ENCODE results near the gene CCDC106. TPM values are rescaled to one million over a fixed set of nuclear protein-coding genes. Genes with fewer than 3 reads are reported as not detected.

The CCDC106 gene
- total RNA-seq, 1 experiment from 2014 or later, result 24.9 TPM

- in situ Hi-C loops (cut with HindIII; ENCODE audit: low sequenced_read_pairs), result no loop called here
- no peak for DNase-seq (ENCODE audit: low spot score)
These were observed 27.8 kb downstream of the CCDC106 start for GRCh38 chr19:55675661-55676354.

- peak; percentile 46 for DNase-seq (ENCODE audit: low spot score)
- in situ Hi-C loops (cut with HindIII; ENCODE audit: low sequenced_read_pairs), result no loop called here
These were observed 28.4 kb downstream of the CCDC106 start for GRCh38 chr19:55676383-55676782.

GRCh38 chr19:55676889-55677505, 29.0 kb downstream of the CCDC106 start:
- no peak for DNase-seq (ENCODE audit: low spot score)
- in situ Hi-C loops (cut with HindIII; ENCODE audit: low sequenced_read_pairs), result no loop called here

GRCh38 chr19:55677572-55678028, 29.6 kb downstream of the CCDC106 start:
- in situ Hi-C loops (cut with HindIII; ENCODE audit: low sequenced_read_pairs), result no loop called here
- DNase-seq (ENCODE audit: low spot score), result no peak

- in situ Hi-C loops (cut with HindIII; ENCODE audit: low sequenced_read_pairs), result no loop called here
- no peak for DNase-seq (ENCODE audit: low spot score)
These were observed 30.2 kb downstream of the CCDC106 start for GRCh38 chr19:55678121-55678671.

GRCh38 chr19:55679343-55680257, 31.6 kb downstream of the CCDC106 start:
- DNase-seq (ENCODE audit: low spot score), result no peak

GRCh38 chr19:55680339-55681130, 32.5 kb downstream of the CCDC106 start:
- in situ Hi-C loops (cut with HindIII; ENCODE audit: low sequenced_read_pairs), result no loop called here
- DNase-seq (ENCODE audit: low spot score), result no peak

More at GRCh38 chr19:55679343-55680257, 31.6 kb downstream of the CCDC106 start:
- in situ Hi-C loops (cut with HindIII; ENCODE audit: low sequenced_read_pairs), result no loop called here

GRCh38 chr19:55681131-55682092, 33.4 kb downstream of the CCDC106 start:
- in situ Hi-C loops (cut with HindIII; ENCODE audit: low sequenced_read_pairs), result no loop called here
- no peak for DNase-seq (ENCODE audit: low spot score)

GRCh38 chr19:55683449-55684261, 35.6 kb downstream of the CCDC106 start:
- no peak for DNase-seq (ENCODE audit: low spot score)
- in situ Hi-C loops (cut with HindIII; ENCODE audit: low sequenced_read_pairs), result no loop called here

GRCh38 chr19:55684946-55685681, 37.1 kb downstream of the CCDC106 start:
- in situ Hi-C loops (cut with HindIII; ENCODE audit: low sequenced_read_pairs), result no loop called here
- no peak for DNase-seq (ENCODE audit: low spot score)

GRCh38 chr19:55685776-55686175, 37.8 kb downstream of the CCDC106 start:
- DNase-seq (ENCODE audit: low spot score), result no peak
- in situ Hi-C loops (cut with HindIII; ENCODE audit: low sequenced_read_pairs), result no loop called here

- in situ Hi-C loops (cut with HindIII; ENCODE audit: low sequenced_read_pairs), result no loop called here
- DNase-seq (ENCODE audit: low spot score), result no peak
These were observed 38.5 kb downstream of the CCDC106 start for GRCh38 chr19:55686311-55687050.

- in situ Hi-C loops (cut with HindIII; ENCODE audit: low sequenced_read_pairs), result no loop called here
- DNase-seq (ENCODE audit: low spot score), result no peak
These were observed 39.5 kb downstream of the CCDC106 start for GRCh38 chr19:55687281-55688201.

- in situ Hi-C loops (cut with HindIII; ENCODE audit: low sequenced_read_pairs), result no loop called here
- DNase-seq (ENCODE audit: low spot score), result no peak
These were observed 40.6 kb downstream of the CCDC106 start for GRCh38 chr19:55688422-55689218.
